ENCODE data around the gene ATOSB. TPM values are rescaled to one million over a fixed set of nuclear protein-coding genes. Genes with fewer than 3 reads are reported as not detected.

Gene ATOSB
- total RNA-seq, 1 experiment from 2014 or later = 10.2 TPM

DNA sequence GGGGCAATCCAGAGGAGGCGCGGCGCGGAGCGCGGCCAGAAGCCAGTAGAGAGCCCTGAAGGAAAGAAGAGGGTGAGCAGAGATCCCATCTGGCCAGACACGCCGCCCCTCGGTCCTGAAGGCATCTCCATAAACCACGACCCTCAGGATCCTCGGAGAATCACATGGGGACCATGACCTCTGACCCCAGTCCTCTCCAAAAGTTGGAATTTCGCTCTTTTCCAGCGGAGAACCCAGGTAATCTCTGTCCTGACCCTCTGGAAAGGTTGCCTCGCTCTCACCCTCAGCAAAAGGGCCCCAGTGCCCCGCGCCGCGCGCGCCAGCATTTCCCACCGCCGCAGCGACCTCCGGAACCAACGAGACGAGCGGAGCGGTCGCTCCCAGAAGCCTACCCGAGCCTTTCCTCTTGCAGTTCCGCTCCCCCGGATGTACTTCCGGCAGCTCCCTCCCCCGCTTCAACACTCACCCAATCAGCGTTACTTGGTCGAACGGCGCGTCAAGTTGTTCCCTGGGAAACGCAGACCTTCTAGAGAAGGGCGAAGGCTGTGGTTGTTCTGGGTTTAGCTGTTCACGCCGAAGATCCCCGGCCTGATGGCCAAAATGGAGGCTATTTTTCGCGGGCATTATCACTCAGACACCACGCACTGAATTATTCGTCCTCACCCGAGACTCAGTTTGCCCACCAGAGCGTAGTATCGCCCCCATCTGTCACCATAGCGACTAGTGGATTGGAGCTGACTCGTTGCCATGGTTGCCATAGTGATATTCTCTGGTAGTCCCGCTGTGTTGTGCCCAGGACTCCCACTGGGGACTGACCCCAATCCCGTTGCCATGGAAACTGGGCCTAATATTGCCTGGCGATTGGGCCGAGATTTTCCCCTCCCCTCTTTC lies 12.6 kb downstream of the ATOSB start, which contains the start of gene STOML2:
Gene STOML2, minus strand, starts transcription at position 363 of the 891 bp plus-strand sequence. Its CDS starts 37 bp downstream, at position 326.
- BruUV-seq (replicated peaks) = TSS peak; percentile 73
- ChIA-PET CTCF (interaction anchor here (0.9 to 1.9 kb wide), 4 partner anchors 11 to 343 kb away, joined by 3 to 10 read pairs (median 4); partner anchors contain the start of gene ATOSB), RAD21 (ENCODE audit: low non-redundant PET in 1 of 2, low total read pairs in 2 of 2, uncharacterized antibody in 2 of 2, unreplicated experiment in 2 of 2) (interaction anchor here in 1 of 2 experiments (0.8 kb wide), 1 partner anchor 23 kb away, joined by 3 read pairs; the partner anchor contains the start of gene FANCG), POLR2A (interaction anchor here (1.1 to 1.6 kb wide), 5 partner anchors 8 to 23 kb away, joined by 3 to 11 read pairs (median 7); partner anchors contain the start of genes ATOSB and FANCG)
- Histone ChIP-seq H3K4me1 (ENCODE audit: control insufficient read depth in 1 of 2, insufficient read depth in 2 of 2, low read length in 2 of 2) (peaks cover 9 to 22% of the 10 kb centered on the region in 2 experiments), H3K4me2 (ENCODE audit: low read length) (peak within 1 kb of the TSS; percentile 78), H3K9me2 (ENCODE audit: insufficient read depth) (no peaks in the 10 kb centered on the region), H3K4me3 (replicated peaks in 1 of 2; ENCODE audit: low read depth in 1 of 2, low read length in 2 of 2) (peak within 1 kb of the TSS; percentile 87 to 88), H3K36me3 (ENCODE audit: control insufficient read depth in 1 of 2, insufficient read depth in 2 of 2, low read length in 2 of 2) (peaks cover 17 to 26% of the 10 kb centered on the region in 2 experiments), H3K9me3 (ENCODE audit: control insufficient read depth in 1 of 2, insufficient read depth in 1 of 2, low read depth in 1 of 2, low read length in 2 of 2) (no peaks in the 10 kb centered on the region), H3K27ac (ENCODE audit: low read depth, low read length) (peak within 1 kb of the TSS; percentile 76), H3K9ac (ENCODE audit: low read length) (peak within 1 kb of the TSS; percentile 97), H3K27me3 (ENCODE audit: insufficient read depth, low read length) (no peaks in the 10 kb centered on the region), H2AFZ (ENCODE audit: low read depth, low read length, poor library complexity, severe bottlenecking) (no peak within 1 kb of the TSS), H3K79me2 (ENCODE audit: insufficient read depth, low read length) (peaks cover 30% of the 10 kb centered on the region), H4K20me1 (ENCODE audit: insufficient read depth) (no peaks in the 10 kb centered on the region)
- TF ChIP-seq ZFX (IDR thresholded peaks at IDR 0.05) = peak; percentile 82
- TF ChIP-seq SP1 (IDR thresholded peaks at IDR 0.05; ENCODE audit: low read depth) = no peak
- no peak for TF ChIP-seq JUND (IDR thresholded peaks at IDR 0.05)
- no peak for TF ChIP-seq RAD21 (IDR thresholded peaks at IDR 0.05; ENCODE audit: low read depth)
- TF ChIP-seq YY1 (IDR thresholded peaks at IDR 0.05; ENCODE audit: extremely low read depth, insufficient replicate concordance, low read depth, low read length) = peak; percentile 65
- TF ChIP-seq, protein P1, sequence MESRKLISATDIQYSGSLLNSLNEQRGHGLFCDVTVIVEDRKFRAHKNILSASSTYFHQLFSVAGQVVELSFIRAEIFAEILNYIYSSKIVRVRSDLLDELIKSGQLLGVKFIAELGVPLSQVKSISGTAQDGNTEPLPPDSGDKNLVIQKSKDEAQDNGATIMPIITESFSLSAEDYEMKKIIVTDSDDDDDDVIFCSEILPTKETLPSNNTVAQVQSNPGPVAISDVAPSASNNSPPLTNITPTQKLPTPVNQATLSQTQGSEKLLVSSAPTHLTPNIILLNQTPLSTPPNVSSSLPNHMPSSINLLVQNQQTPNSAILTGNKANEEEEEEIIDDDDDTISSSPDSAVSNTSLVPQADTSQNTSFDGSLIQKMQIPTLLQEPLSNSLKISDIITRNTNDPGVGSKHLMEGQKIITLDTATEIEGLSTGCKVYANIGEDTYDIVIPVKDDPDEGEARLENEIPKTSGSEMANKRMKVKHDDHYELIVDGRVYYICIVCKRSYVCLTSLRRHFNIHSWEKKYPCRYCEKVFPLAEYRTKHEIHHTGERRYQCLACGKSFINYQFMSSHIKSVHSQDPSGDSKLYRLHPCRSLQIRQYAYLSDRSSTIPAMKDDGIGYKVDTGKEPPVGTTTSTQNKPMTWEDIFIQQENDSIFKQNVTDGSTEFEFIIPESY (IDR thresholded peaks at IDR 0.05; ENCODE audit: extremely low read depth, insufficient replicate concordance, low read length) = peak; percentile 57
- no peak for TF ChIP-seq EZH2phosphoT487 (IDR thresholded peaks at IDR 0.05; ENCODE audit: borderline replicate concordance)
- TF ChIP-seq CBX3 (IDR thresholded peaks at IDR 0.05; ENCODE audit: low read depth) = no peak
- TF ChIP-seq POLR2A (IDR thresholded peaks at IDR 0.05; ENCODE audit: borderline replicate concordance, extremely low read depth, insufficient read depth, insufficient read length) = peak; percentile 70
- TF ChIP-seq, protein P2, sequence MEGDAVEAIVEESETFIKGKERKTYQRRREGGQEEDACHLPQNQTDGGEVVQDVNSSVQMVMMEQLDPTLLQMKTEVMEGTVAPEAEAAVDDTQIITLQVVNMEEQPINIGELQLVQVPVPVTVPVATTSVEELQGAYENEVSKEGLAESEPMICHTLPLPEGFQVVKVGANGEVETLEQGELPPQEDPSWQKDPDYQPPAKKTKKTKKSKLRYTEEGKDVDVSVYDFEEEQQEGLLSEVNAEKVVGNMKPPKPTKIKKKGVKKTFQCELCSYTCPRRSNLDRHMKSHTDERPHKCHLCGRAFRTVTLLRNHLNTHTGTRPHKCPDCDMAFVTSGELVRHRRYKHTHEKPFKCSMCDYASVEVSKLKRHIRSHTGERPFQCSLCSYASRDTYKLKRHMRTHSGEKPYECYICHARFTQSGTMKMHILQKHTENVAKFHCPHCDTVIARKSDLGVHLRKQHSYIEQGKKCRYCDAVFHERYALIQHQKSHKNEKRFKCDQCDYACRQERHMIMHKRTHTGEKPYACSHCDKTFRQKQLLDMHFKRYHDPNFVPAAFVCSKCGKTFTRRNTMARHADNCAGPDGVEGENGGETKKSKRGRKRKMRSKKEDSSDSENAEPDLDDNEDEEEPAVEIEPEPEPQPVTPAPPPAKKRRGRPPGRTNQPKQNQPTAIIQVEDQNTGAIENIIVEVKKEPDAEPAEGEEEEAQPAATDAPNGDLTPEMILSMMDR (IDR thresholded peaks at IDR 0.05 in 2 of 3, conservative IDR thresholded peaks at IDR 0.05 in 1 of 3; ENCODE audit: borderline replicate concordance in 1 of 3, insufficient read depth in 1 of 3, low read depth in 2 of 3, low read length in 2 of 3) = no peak
- TF ChIP-seq POLR2AphosphoS5 (IDR thresholded peaks at IDR 0.05; ENCODE audit: low read depth, low read length) = peak; percentile 82
- no peak for TF ChIP-seq CEBPB (IDR thresholded peaks at IDR 0.05; ENCODE audit: low read depth)
- TF ChIP-seq, protein P3, sequence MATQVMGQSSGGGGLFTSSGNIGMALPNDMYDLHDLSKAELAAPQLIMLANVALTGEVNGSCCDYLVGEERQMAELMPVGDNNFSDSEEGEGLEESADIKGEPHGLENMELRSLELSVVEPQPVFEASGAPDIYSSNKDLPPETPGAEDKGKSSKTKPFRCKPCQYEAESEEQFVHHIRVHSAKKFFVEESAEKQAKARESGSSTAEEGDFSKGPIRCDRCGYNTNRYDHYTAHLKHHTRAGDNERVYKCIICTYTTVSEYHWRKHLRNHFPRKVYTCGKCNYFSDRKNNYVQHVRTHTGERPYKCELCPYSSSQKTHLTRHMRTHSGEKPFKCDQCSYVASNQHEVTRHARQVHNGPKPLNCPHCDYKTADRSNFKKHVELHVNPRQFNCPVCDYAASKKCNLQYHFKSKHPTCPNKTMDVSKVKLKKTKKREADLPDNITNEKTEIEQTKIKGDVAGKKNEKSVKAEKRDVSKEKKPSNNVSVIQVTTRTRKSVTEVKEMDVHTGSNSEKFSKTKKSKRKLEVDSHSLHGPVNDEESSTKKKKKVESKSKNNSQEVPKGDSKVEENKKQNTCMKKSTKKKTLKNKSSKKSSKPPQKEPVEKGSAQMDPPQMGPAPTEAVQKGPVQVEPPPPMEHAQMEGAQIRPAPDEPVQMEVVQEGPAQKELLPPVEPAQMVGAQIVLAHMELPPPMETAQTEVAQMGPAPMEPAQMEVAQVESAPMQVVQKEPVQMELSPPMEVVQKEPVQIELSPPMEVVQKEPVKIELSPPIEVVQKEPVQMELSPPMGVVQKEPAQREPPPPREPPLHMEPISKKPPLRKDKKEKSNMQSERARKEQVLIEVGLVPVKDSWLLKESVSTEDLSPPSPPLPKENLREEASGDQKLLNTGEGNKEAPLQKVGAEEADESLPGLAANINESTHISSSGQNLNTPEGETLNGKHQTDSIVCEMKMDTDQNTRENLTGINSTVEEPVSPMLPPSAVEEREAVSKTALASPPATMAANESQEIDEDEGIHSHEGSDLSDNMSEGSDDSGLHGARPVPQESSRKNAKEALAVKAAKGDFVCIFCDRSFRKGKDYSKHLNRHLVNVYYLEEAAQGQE (IDR thresholded peaks at IDR 0.05; ENCODE audit: low read depth) = no peak
- DNase-seq (ENCODE audit: low read depth, low spot score) (peak; percentile 93), ATAC-seq (peak; percentile 97)
- intact Hi-C loops (cut with micrococcal nuclease) = no loop called here

Data from HCT116 (cell line).